Type B pancreatic cell (in vitro differentiated cells): ENCODE results near the gene PACRG. TPM values are rescaled to one million over a fixed set of nuclear protein-coding genes. Genes with fewer than 3 reads are reported as not detected.

Source experiments
- DNase-seq: peaks from one replicate; pipeline ENCODE4 v3.0.0; 2021; ENCODE audit warnings: mixed read lengths; ENCODE audit not compliant: unreplicated experiment; ENCODE audit errors: extremely low spot score
- H3K27ac Mint-ChIP-seq: 2 replicates; pipeline ENCODE4 v1.8.0; 2021; ENCODE audit warnings: mild to moderate bottlenecking, mixed read lengths
- H3K27me3 Mint-ChIP-seq: 2 replicates; pipeline ENCODE4 v1.8.0; 2021; ENCODE audit warnings: mixed read lengths
- H3K36me3 Mint-ChIP-seq: 2 replicates; pipeline ENCODE4 v1.8.0; 2021; ENCODE audit warnings: mixed read lengths
- H3K4me1 Mint-ChIP-seq: one replicate; pipeline ENCODE4 v1.8.0; 2021; ENCODE audit warnings: mixed read lengths; ENCODE audit not compliant: unreplicated experiment
- H3K4me3 Mint-ChIP-seq: 2 replicates; pipeline ENCODE4 v1.8.0; 2021; ENCODE audit warnings: mild to moderate bottlenecking, mixed read lengths
- H3K9me3 Mint-ChIP-seq: 2 replicates; pipeline ENCODE4 v1.8.0; 2021; ENCODE audit warnings: mixed read lengths
- CTCF ChIP-seq: fragments of 200-600 bp; sonication (generic); conservative IDR thresholded peaks from 2 replicates; pipeline ENCODE4 v1.5.0; 2021; ENCODE audit warnings: antibody characterized with exemption, mild to moderate bottlenecking
- total RNA-seq: library from RNA; stranded (reverse); gene quantifications from 2 replicates; pipeline ENCODE4 v1.2.1, GENCODE V29; 2021; ENCODE audit warnings: low replicate concordance

The PACRG gene
- total RNA-seq, 1 donor from 2014 or later: 5.6 TPM

- no peak for DNase-seq
- Mint-ChIP-seq H3K9me3 (peaks cover 4% of the 10 kb centered on the region), H3K4me3 (no peak overlapping the region), H3K27me3 (no peaks in the 10 kb centered on the region), H3K36me3 (no peaks in the 10 kb centered on the region), H3K27ac (no peak overlapping the region), H3K4me1 (peaks cover 7% of the 10 kb centered on the region)
- TF ChIP-seq CTCF: no peak
These were observed 621.3 kb downstream of the PACRG start for GRCh38 chr6:163348789-163349680.

- Mint-ChIP-seq H3K4me3 (no peak overlapping the region), H3K36me3 (no peaks in the 10 kb centered on the region), H3K27me3 (no peaks in the 10 kb centered on the region), H3K9me3 (peaks cover 4% of the 10 kb centered on the region), H3K4me1 (peaks cover 13% of the 10 kb centered on the region), H3K27ac (no peak overlapping the region)
- no peak for DNase-seq
- no peak for TF ChIP-seq CTCF
These were observed 621.9 kb downstream of the PACRG start for GRCh38 chr6:163349696-163350095.

- Mint-ChIP-seq H3K27ac (no peak overlapping the region), H3K4me3 (no peak overlapping the region), H3K4me1 (peaks cover 26% of the 10 kb centered on the region), H3K27me3 (no peaks in the 10 kb centered on the region), H3K9me3 (peaks cover 4% of the 10 kb centered on the region), H3K36me3 (no peaks in the 10 kb centered on the region)
- no peak for TF ChIP-seq CTCF
- no peak for DNase-seq
These were observed 623.2 kb downstream of the PACRG start for GRCh38 chr6:163351013-163351412.

GRCh38 chr6:163352011-163352685, 624.4 kb downstream of the PACRG start:
- peaks cover 28% of the 10 kb centered on the region for H3K4me1 Mint-ChIP-seq
- no peaks in the 10 kb centered on the region for H3K27me3 Mint-ChIP-seq
- no peaks in the 10 kb centered on the region for H3K36me3 Mint-ChIP-seq
- peaks cover 4% of the 10 kb centered on the region for H3K9me3 Mint-ChIP-seq
- H3K27ac Mint-ChIP-seq: peak overlapping the region; percentile 49
- DNase-seq: no peak
- peak overlapping the region; percentile 61 for H3K4me3 Mint-ChIP-seq
- no peak for TF ChIP-seq CTCF

GRCh38 chr6:163352966-163353365, 625.2 kb downstream of the PACRG start:
- H3K4me1 Mint-ChIP-seq: peaks cover 28% of the 10 kb centered on the region
- no peaks in the 10 kb centered on the region for H3K27me3 Mint-ChIP-seq
- H3K36me3 Mint-ChIP-seq: no peaks in the 10 kb centered on the region
- no peak for TF ChIP-seq CTCF
- no peak overlapping the region for H3K4me3 Mint-ChIP-seq
- H3K9me3 Mint-ChIP-seq: peaks cover 4% of the 10 kb centered on the region
- H3K27ac Mint-ChIP-seq: peak overlapping the region; percentile 49
- no peak for DNase-seq
